ENCODE results near the gene DIS3L2. TPM values are rescaled to one million over a fixed set of nuclear protein-coding genes. Genes with fewer than 3 reads are reported as not detected.

The DIS3L2 gene
- total RNA-seq, 1 donor from 2014 or later, result 20.6 TPM

GRCh38 chr2:232273903-232274643 is 312.6 kb downstream of the DIS3L2 start:
- H3K27ac ChIP-seq, result no peak overlapping the region
- no peaks in the 10 kb centered on the region for H3K9me3 ChIP-seq
- no peaks in the 10 kb centered on the region for H3K27me3 ChIP-seq
- no peak overlapping the region for H3K4me3 ChIP-seq
- no peak for DNase-seq (ENCODE audit: low spot score in 2 of 2)
- H3K4me1 ChIP-seq, result no peaks in the 10 kb centered on the region
- TF ChIP-seq, protein P1, sequence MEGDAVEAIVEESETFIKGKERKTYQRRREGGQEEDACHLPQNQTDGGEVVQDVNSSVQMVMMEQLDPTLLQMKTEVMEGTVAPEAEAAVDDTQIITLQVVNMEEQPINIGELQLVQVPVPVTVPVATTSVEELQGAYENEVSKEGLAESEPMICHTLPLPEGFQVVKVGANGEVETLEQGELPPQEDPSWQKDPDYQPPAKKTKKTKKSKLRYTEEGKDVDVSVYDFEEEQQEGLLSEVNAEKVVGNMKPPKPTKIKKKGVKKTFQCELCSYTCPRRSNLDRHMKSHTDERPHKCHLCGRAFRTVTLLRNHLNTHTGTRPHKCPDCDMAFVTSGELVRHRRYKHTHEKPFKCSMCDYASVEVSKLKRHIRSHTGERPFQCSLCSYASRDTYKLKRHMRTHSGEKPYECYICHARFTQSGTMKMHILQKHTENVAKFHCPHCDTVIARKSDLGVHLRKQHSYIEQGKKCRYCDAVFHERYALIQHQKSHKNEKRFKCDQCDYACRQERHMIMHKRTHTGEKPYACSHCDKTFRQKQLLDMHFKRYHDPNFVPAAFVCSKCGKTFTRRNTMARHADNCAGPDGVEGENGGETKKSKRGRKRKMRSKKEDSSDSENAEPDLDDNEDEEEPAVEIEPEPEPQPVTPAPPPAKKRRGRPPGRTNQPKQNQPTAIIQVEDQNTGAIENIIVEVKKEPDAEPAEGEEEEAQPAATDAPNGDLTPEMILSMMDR (IDR thresholded peaks at IDR 0.05), result no peak
- no peaks in the 10 kb centered on the region for H3K36me3 ChIP-seq
- intact Hi-C loops (cut with DNase I), result no loop called here

DNA sequence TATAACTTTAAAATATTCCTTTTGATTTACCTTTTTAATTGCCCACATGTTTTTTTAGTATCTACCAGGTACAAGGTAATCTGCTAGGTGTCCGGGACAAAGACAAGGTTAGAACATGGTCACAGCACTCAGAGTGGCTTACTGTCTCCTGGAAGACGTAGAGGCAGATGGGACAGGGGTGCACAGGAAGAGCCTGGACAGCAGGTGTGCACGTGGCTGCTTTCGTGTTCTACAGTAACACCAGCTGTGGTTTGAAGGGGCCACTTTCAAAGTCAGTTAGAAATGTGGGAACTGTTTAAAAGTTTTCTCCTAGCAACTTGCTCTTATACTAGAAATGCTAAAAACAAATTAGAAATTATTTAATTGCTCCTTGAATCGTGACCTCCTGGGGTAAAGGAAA is 314.2 kb downstream of the DIS3L2 start:
- Histone ChIP-seq H3K9me3 (no peaks in the 10 kb centered on the region), H3K27me3 (no peaks in the 10 kb centered on the region), H3K36me3 (no peaks in the 10 kb centered on the region), H3K4me3 (no peak overlapping the region), H3K27ac (no peak overlapping the region), H3K4me1 (no peaks in the 10 kb centered on the region)
- TF ChIP-seq, protein P1 (IDR thresholded peaks at IDR 0.05), result no peak
- no peak for DNase-seq (ENCODE audit: low spot score in 2 of 2)
- intact Hi-C loops (cut with DNase I), result no loop called here

DNA sequence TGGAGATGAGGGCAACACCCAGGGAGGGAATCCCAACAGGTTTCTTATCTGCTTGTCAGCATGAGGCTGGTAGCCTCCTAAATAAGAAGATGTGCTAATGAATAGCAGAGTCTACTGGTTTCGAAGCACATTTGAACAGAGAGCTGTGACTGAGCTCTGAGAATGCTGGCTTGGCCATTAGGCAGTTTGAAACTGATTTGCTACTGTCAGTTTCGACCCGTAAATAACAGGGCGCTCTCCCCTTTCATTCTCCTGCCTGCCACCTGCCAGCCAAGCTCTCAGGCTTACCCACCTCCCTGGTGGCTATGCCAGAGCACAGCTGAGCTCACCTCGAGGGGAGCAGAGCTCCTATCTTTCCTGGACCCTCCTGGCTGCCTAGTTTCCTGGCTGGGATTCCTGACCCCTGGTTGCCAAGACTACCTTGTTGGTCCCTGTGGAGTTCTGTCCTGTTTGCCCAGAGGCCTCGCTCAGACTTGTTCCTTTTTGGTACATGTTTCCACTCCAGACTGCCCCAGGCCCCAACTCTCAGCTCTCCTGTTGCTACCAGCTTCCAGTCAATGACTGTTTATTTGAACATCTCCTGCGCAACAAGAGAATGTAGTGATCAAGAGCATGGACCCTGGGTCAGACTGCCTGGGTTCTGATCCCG is 314.7 kb downstream of the DIS3L2 start:
- DNase-seq (ENCODE audit: low spot score in 2 of 2), result no peak
- intact Hi-C loops (cut with DNase I), result no loop called here
- no peak overlapping the region for H3K27ac ChIP-seq
- H3K4me3 ChIP-seq, result no peak overlapping the region
- no peaks in the 10 kb centered on the region for H3K9me3 ChIP-seq
- no peaks in the 10 kb centered on the region for H3K27me3 ChIP-seq
- no peaks in the 10 kb centered on the region for H3K36me3 ChIP-seq
- no peaks in the 10 kb centered on the region for H3K4me1 ChIP-seq
- TF ChIP-seq, protein P1 (IDR thresholded peaks at IDR 0.05), result no peak

DNA sequence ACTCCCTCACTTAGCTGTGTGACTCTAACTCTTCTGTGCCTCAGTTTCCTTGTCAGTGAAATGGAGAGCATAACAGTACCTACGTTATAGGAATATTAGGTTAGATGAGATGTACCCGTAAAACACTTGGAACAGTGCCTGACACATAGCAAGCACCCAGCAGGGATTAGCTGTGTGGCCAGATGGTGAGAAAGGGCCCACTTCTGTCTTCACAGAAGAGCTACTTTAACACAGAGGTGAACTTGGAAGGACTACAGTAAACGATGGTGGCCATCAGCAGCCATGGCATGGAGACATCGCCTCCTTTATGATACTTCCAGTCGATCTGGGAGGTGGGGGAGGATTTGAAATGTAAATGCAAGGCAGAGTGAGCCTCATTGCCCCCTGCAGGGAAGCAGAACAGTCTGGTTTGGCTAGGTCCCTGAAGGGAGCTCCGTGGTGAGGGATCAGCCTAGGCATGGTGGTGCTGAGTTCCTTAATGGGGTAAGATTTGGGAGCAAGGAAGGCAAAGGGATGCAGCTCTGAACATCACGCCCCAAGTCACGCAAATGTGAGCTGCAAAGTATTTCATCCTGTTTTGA is 315.3 kb downstream of the DIS3L2 start:
- no peaks in the 10 kb centered on the region for H3K4me1 ChIP-seq
- DNase-seq (ENCODE audit: low spot score in 2 of 2), result no peak
- no peak overlapping the region for H3K4me3 ChIP-seq
- H3K27me3 ChIP-seq, result no peaks in the 10 kb centered on the region
- intact Hi-C loops (cut with DNase I), result no loop called here
- no peak overlapping the region for H3K27ac ChIP-seq
- TF ChIP-seq, protein P1 (IDR thresholded peaks at IDR 0.05), result no peak
- H3K9me3 ChIP-seq, result no peaks in the 10 kb centered on the region
- no peaks in the 10 kb centered on the region for H3K36me3 ChIP-seq

DNA sequence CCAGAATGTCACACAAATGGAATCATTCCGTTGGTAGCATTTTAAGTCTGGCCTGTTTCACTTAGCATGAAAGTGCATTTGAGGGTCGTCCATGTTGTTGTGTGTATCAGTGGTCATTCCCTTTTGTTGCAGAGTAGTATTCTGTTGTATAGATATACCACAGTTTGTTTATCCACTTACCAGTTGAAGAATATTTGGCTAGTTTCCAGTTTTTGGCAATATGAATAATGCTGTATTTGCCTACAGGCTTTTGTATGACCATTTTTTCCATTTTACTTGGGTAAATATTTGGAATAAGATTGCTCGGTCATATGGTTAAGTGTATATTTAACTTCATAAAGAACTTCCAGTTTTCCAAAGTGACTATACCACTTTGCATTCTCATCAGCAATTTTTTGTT is 317.0 kb downstream of the DIS3L2 start:
- H3K9me3 ChIP-seq, result no peaks in the 10 kb centered on the region
- H3K4me1 ChIP-seq, result no peaks in the 10 kb centered on the region
- TF ChIP-seq, protein P1 (IDR thresholded peaks at IDR 0.05), result no peak
- intact Hi-C loops (cut with DNase I), result no loop called here
- no peak overlapping the region for H3K27ac ChIP-seq
- H3K27me3 ChIP-seq, result no peaks in the 10 kb centered on the region
- DNase-seq (ENCODE audit: low spot score in 2 of 2), result no peak
- H3K4me3 ChIP-seq, result no peak overlapping the region
- H3K36me3 ChIP-seq, result no peaks in the 10 kb centered on the region

Data from ascending aorta (tissue), 2 donors.